Loucy (cell line): ENCODE measurements around the gene RFC4.

ENCODE experiments used
- H2AFZ ChIP-seq: fragments of 200-600 bp; sonication (generic); 2 replicates; pipeline ENCODE4 v1.6.0; 2016; ENCODE audit warnings: antibody characterized with exemption, mild to moderate bottlenecking, low read length, moderate library complexity
- H3F3A ChIP-seq: fragments of 200-600 bp; 2 replicates; pipeline ENCODE4 v1.6.0; 2016; ENCODE audit warnings: antibody characterized with exemption, low read depth, mild to moderate bottlenecking
- H3K27me3 ChIP-seq: fragments of 200-600 bp; sonication (generic); 2 replicates; pipeline ENCODE4 v1.6.1; 2014; ENCODE audit warnings: low read length, mild to moderate bottlenecking; ENCODE audit not compliant: insufficient read depth, poor library complexity, severe bottlenecking
- H3K36me3 ChIP-seq: fragments of 200-600 bp; sonication (generic); 2 replicates; pipeline ENCODE4 v1.6.1; 2016; ENCODE audit warnings: low read length; ENCODE audit not compliant: insufficient read depth
- H3K4me1 ChIP-seq: fragments of 200-600 bp; sonication (generic); 2 replicates; pipeline ENCODE4 v1.5.1; 2014; ENCODE audit warnings: low read length, mild to moderate bottlenecking; ENCODE audit not compliant: insufficient read depth, poor library complexity, severe bottlenecking
- H3K4me2 ChIP-seq: fragments of 200-600 bp; sonication (generic); 2 replicates; pipeline ENCODE4 v1.6.0; 2014; ENCODE audit warnings: antibody characterized with exemption, low read length, low read depth, mild to moderate bottlenecking; ENCODE audit not compliant: poor library complexity, severe bottlenecking
- H3K4me3 ChIP-seq: fragments of 200-600 bp; sonication (generic); 2 replicates; pipeline ENCODE4 v1.5.1; 2014; ENCODE audit warnings: low read length, mild to moderate bottlenecking, mixed read lengths; ENCODE audit not compliant: poor library complexity, severe bottlenecking
- H3K79me2 ChIP-seq: fragments of 200-600 bp; sonication (generic); 2 replicates; pipeline ENCODE4 v1.6.1; 2014; ENCODE audit warnings: low read length; ENCODE audit not compliant: insufficient read depth
- H3K9ac ChIP-seq: fragments of 200-600 bp; sonication (generic); 2 replicates; pipeline ENCODE4 v1.6.0; 2014; ENCODE audit warnings: mild to moderate bottlenecking, low read depth, low read length, moderate library complexity; ENCODE audit not compliant: poor library complexity, severe bottlenecking
- H3K9me2 ChIP-seq: fragments of 200-600 bp; sonication (generic); replicated peaks from 2 replicates; pipeline ENCODE4 v1.6.1; 2016; ENCODE audit warnings: low read depth, low read length, mixed read lengths
- H3K9me3 ChIP-seq: fragments of 200-600 bp; sonication (generic); 2 replicates; pipeline ENCODE4 v1.6.1; 2014; ENCODE audit warnings: mild to moderate bottlenecking, antibody characterized with exemption, low read length, low read depth; ENCODE audit not compliant: insufficient read depth
- H4K20me1 ChIP-seq: fragments of 200-600 bp; sonication (generic); 2 replicates; pipeline ENCODE4 v1.6.0; 2014; ENCODE audit warnings: antibody characterized with exemption, low read length, mild to moderate bottlenecking; ENCODE audit not compliant: insufficient read depth, poor library complexity, severe bottlenecking
- EZH2phosphoT487 ChIP-seq: fragments of 200-600 bp; IDR thresholded peaks from 2 replicates; pipeline ENCODE4 v1.6.1; 2018; ENCODE audit warnings: antibody characterized with exemption, mild to moderate bottlenecking, moderate library complexity, borderline replicate concordance
- TF ChIP-seq, protein P1 (sequence below): fragments of 200-600 bp; sonication (generic); conservative IDR thresholded peaks from 2 replicates; pipeline ENCODE4 v1.5.1; 2014; ENCODE audit warnings: mild to moderate bottlenecking, antibody characterized with exemption, low read length

The RFC4 gene

DNA sequence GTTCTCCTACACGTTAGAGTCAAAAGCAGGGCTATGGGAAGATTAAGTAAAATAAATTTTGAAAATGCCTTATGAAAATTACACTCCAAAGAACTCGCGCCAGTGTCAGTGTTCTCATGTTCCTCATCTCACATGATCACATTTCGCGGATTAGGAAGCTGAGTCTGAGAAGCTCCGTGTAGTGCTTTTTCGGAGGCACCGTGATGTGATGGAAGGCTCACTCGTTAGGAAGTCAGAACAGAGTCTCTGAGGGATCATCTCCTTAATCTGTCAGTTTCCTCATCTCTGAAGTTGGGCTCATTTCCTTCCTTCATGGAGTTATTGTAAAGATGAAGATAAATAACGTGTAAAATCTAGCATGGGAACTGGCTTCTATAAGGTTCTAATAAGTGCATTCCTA is 39.5 kb upstream of the RFC4 start:
- Histone ChIP-seq H3K4me2 (no peak overlapping the region), H3K36me3 (no peaks in the 10 kb centered on the region), H3K4me1 (no peaks in the 10 kb centered on the region), H4K20me1 (no peaks in the 10 kb centered on the region), H2AFZ (no peak overlapping the region), H3K9me2 (no peaks in the 10 kb centered on the region), H3K9ac (no peak overlapping the region), H3K9me3 (no peaks in the 10 kb centered on the region), H3F3A (no peaks in the 10 kb centered on the region), H3K27me3 (no peaks in the 10 kb centered on the region), H3K4me3 (no peak overlapping the region), H3K79me2 (no peaks in the 10 kb centered on the region)
- no peak for TF ChIP-seq EZH2phosphoT487
- TF ChIP-seq, protein P1, sequence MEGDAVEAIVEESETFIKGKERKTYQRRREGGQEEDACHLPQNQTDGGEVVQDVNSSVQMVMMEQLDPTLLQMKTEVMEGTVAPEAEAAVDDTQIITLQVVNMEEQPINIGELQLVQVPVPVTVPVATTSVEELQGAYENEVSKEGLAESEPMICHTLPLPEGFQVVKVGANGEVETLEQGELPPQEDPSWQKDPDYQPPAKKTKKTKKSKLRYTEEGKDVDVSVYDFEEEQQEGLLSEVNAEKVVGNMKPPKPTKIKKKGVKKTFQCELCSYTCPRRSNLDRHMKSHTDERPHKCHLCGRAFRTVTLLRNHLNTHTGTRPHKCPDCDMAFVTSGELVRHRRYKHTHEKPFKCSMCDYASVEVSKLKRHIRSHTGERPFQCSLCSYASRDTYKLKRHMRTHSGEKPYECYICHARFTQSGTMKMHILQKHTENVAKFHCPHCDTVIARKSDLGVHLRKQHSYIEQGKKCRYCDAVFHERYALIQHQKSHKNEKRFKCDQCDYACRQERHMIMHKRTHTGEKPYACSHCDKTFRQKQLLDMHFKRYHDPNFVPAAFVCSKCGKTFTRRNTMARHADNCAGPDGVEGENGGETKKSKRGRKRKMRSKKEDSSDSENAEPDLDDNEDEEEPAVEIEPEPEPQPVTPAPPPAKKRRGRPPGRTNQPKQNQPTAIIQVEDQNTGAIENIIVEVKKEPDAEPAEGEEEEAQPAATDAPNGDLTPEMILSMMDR, result no peak

DNA sequence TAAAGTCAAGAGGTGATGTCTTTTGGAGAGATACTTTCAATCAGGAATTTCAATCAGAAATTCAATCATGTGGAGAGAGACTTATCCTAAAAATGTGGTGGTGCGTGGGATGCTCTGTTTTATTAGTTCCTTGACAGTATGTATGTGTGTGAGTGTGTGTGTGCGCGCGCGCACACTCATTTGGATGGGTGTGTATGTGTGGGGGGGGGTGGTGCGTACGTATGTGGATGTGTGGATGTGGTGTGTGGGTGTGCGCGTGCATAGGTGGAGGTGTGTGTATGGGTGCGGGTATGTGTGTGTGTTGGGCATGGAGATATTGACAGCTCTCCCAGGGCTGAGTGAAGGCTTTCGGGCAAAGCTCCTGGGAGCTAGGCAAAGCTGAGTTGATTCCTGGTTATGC is 38.6 kb upstream of the RFC4 start:
- Histone ChIP-seq H3K79me2 (no peaks in the 10 kb centered on the region), H4K20me1 (no peaks in the 10 kb centered on the region), H3K9ac (no peak overlapping the region), H3F3A (no peaks in the 10 kb centered on the region), H2AFZ (no peak overlapping the region), H3K4me3 (no peak overlapping the region), H3K36me3 (no peaks in the 10 kb centered on the region), H3K9me2 (no peaks in the 10 kb centered on the region), H3K4me1 (no peaks in the 10 kb centered on the region), H3K4me2 (no peak overlapping the region), H3K27me3 (no peaks in the 10 kb centered on the region), H3K9me3 (no peaks in the 10 kb centered on the region)
- TF ChIP-seq, protein P1, result no peak
- no peak for TF ChIP-seq EZH2phosphoT487

DNA sequence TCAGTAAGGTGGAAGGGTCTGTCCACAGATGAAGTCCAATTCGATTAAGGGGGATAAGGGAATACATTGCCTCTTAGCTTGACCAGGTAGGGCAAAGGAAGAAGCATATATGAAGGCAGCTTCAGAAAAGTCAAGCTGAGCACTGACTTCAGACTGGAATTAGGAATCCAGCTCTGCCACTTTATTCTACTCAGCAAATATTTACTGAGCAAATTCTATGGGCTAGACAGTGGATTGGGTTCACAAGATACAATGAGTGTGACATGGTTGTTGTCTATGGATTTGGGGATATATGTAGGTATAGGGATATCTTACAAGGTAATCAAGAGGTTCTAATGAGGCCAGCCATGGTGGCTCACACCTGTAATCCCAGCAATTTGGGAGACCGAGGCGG is 36.8 kb upstream of the RFC4 start:
- Histone ChIP-seq H2AFZ (no peak overlapping the region), H3K4me2 (no peak overlapping the region), H3F3A (no peaks in the 10 kb centered on the region), H3K27me3 (no peaks in the 10 kb centered on the region), H3K9ac (no peak overlapping the region), H3K4me3 (no peak overlapping the region), H4K20me1 (no peaks in the 10 kb centered on the region), H3K9me3 (no peaks in the 10 kb centered on the region), H3K36me3 (no peaks in the 10 kb centered on the region), H3K79me2 (no peaks in the 10 kb centered on the region), H3K9me2 (no peaks in the 10 kb centered on the region), H3K4me1 (no peaks in the 10 kb centered on the region)
- TF ChIP-seq, protein P1, result no peak
- no peak for TF ChIP-seq EZH2phosphoT487
